SJCRH30 (cell line): ENCODE data around the gene TMEM219. TPM values are rescaled to one million over a fixed set of nuclear protein-coding genes. Genes with fewer than 3 reads are reported as not detected.

Experiments
- DNase-seq, 2 experiments: peaks; one replicate each; pipeline ENCODE4 v3.0.0-alpha.2; 2015 to 2020
- H3K27ac ChIP-seq: fragments of 250-450 bp; sonication (Bioruptor Pico); 2 replicates; pipeline ENCODE4 v1.5.1; 2020; ENCODE audit warnings: mild to moderate bottlenecking, moderate library complexity
- H3K27me3 ChIP-seq: fragments of 250-450 bp; sonication (Bioruptor Pico); 2 replicates; pipeline ENCODE4 v1.5.1; 2020; ENCODE audit warnings: mild to moderate bottlenecking, moderate library complexity
- H3K36me3 ChIP-seq: fragments of 250-450 bp; sonication (Bioruptor Pico); 2 replicates; pipeline ENCODE4 v1.5.1; 2020; ENCODE audit warnings: mild to moderate bottlenecking, moderate library complexity
- H3K4me1 ChIP-seq: fragments of 250-450 bp; sonication (Bioruptor Pico); 2 replicates; pipeline ENCODE4 v1.5.1; 2020; ENCODE audit warnings: mild to moderate bottlenecking, moderate library complexity
- H3K4me3 ChIP-seq: fragments of 250-450 bp; sonication (Bioruptor Pico); 2 replicates; pipeline ENCODE4 v1.5.1; 2020; ENCODE audit warnings: mild to moderate bottlenecking, moderate library complexity
- H3K9me3 ChIP-seq: fragments of 250-450 bp; sonication (Bioruptor Pico); replicated peaks from 2 replicates; pipeline ENCODE4 v1.5.1; 2020; ENCODE audit warnings: mild to moderate bottlenecking, moderate library complexity
- total RNA-seq: library from RNA; depleted of rRNA; stranded (reverse); fragments of >200 nt; shearing (Covaris generic); gene quantifications from 2 replicates; pipeline ENCODE4 v1.2.3, GENCODE V29; 2014

The TMEM219 gene
- total RNA-seq, 1 experiment from 2014 or later: 29.8 TPM

DNA sequence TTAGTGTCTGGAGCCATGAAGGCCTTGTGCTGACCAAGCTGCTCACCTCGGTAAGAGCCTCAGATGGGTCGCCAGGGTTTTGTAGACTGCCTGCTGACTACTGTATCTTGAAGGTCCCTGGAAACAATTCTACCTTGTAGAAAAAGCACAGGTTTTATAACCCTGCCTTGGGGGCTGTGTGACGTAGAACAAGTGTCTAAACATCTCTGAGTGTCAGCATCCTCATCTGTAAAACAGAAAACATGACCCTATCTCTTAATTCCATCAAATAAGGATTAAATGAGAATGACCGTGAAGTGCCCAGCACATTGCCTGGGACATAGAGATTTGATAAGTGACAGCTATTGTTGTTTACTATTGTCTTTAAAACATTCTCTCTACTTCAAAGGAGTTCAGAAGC, 6.3 kb downstream of the TMEM219 start:
- H3K4me1 ChIP-seq: no peaks in the 10 kb centered on the region
- H3K36me3 ChIP-seq: no peaks in the 10 kb centered on the region
- peaks cover 4% of the 10 kb centered on the region; the same call in 1 of the 2 replicates for H3K9me3 ChIP-seq
- no peaks in the 10 kb centered on the region for H3K27me3 ChIP-seq
- no peak overlapping the region for H3K27ac ChIP-seq
- DNase-seq: no peak
- H3K4me3 ChIP-seq: no peak overlapping the region

GRCh38 chr16:29971304-29971703, 9.4 kb downstream of the TMEM219 start:
- DNase-seq: no peak

DNA sequence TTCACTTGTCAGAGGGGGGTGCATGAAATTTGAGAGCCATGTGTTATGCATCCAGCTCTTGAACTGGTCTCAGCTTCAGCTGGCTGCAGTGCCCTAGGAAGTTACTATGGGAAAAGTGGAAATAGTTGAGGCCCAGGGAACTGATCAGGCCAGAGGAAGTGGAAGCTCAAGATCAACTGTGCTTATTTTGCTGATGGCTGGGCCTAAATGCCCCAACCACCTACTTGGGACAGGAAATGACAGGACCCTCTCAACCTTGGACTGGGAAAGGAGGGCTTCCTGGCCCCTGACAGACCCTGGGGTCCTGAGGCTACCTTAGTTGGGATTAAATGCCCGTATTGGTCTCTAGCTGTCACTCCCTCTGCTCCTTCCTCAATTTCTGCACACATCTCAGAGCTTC, 10.6 kb downstream of the TMEM219 start:
- Histone ChIP-seq H3K4me1 (0 out of 2 replicates have a peak, but pooled peaks cover 3% of the 10 kb centered on the region), H3K27me3 (no peaks in the 10 kb centered on the region), H3K9me3 (peaks cover 4% of the 10 kb centered on the region; the same call in 1 of the 2 replicates), H3K27ac (no peak overlapping the region), H3K4me3 (no peak overlapping the region), H3K36me3 (no peaks in the 10 kb centered on the region; the same call in 1 of the 2 replicates)
- no peak for DNase-seq

More at GRCh38 chr16:29971304-29971703, 9.4 kb downstream of the TMEM219 start:
- no peak overlapping the region for H3K27ac ChIP-seq
- no peaks in the 10 kb centered on the region for H3K27me3 ChIP-seq
- H3K4me3 ChIP-seq: no peak overlapping the region
- peaks cover 4% of the 10 kb centered on the region; the same call in 1 of the 2 replicates for H3K9me3 ChIP-seq
- H3K4me1 ChIP-seq: 0 out of 2 replicates have a peak, but pooled peaks cover 3% of the 10 kb centered on the region
- no peaks in the 10 kb centered on the region for H3K36me3 ChIP-seq

- peaks cover under 1% of the 10 kb centered on the region for H3K36me3 ChIP-seq
- no peak overlapping the region for H3K4me3 ChIP-seq
- no peaks in the 10 kb centered on the region for H3K27me3 ChIP-seq
- peaks cover 4% of the 10 kb centered on the region; the same call in 1 of the 2 replicates for H3K9me3 ChIP-seq
- H3K27ac ChIP-seq: no peak overlapping the region
- DNase-seq: no peak
- H3K4me1 ChIP-seq: 0 out of 2 replicates have a peak, but pooled peaks cover 3% of the 10 kb centered on the region
Measured at GRCh38 chr16:29972992-29973383, 11.1 kb downstream of the TMEM219 start.

DNA sequence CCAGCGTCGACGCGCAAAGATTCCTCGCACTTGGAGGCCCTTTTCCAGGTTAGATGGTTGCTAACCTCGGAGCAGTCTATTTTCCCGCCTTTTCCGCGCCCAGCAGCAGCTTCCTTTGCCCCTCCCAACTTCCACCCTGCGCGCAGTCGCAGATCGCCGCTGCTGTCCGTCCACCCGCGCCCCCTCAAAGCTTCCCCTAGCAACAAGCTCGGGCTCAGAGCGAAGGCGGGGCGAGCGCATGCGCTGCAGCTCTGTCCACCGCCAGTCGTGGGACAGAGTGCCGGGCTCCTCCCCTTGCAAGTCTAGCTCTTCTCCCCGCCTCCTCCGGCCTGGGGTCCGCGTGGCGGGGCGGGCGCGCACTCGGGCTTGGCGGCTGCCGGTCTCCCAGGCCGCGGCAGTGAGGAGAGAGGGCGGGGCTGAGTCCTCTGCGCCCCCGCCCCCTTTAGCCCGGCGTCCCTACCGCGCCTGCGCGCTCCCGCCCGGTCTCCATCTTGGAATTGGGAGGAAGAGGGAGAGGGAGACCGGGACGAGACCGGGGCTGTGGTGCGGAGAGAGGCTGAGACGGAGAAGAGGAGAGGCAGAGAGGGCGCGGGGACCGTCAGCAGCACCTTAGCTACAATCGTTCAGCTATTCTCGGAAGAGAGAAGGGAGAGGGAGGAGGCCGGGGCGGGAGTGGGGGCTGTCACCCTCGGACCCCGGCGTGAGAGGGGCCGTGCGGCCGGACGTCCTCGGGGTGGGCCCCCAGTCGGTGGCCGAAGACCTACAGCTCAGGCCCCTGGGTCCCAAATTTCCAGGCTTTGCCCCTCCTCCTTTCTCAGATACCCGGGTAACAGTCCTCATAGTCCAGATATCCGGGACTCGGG, 11.7 kb downstream of the TMEM219 start, which contains the start of gene TAOK2:
Gene TAOK2 (plus strand): TSS at position 485 of the 863 bp plus-strand sequence. CDS start 3,905 bp downstream, outside the sequence.
- H3K4me1 ChIP-seq: 0 out of 2 replicates have a peak, but pooled peaks cover 3% of the 10 kb centered on the region
- DNase-seq: peak; percentile 98 to 99
- H3K36me3 ChIP-seq: peaks cover 6% of the 10 kb centered on the region
- peak within 1 kb of the TSS; percentile 76 for H3K4me3 ChIP-seq
- peaks cover 4% of the 10 kb centered on the region; the same call in 1 of the 2 replicates for H3K9me3 ChIP-seq
- H3K27me3 ChIP-seq: no peaks in the 10 kb centered on the region
- peak within 1 kb of the TSS; percentile 38 for H3K27ac ChIP-seq

- H3K4me3 ChIP-seq: peak overlapping the region; percentile 76
- no peak for DNase-seq
- H3K36me3 ChIP-seq: peaks cover 10% of the 10 kb centered on the region
- peaks cover 4% of the 10 kb centered on the region; the same call in 1 of the 2 replicates for H3K9me3 ChIP-seq
- no peaks in the 10 kb centered on the region for H3K27me3 ChIP-seq
- H3K4me1 ChIP-seq: 0 out of 2 replicates have a peak, but pooled peaks cover 3% of the 10 kb centered on the region
- H3K27ac ChIP-seq: peak overlapping the region; percentile 38
Measured at GRCh38 chr16:29974291-29975133, 12.6 kb downstream of the TMEM219 start.

DNA sequence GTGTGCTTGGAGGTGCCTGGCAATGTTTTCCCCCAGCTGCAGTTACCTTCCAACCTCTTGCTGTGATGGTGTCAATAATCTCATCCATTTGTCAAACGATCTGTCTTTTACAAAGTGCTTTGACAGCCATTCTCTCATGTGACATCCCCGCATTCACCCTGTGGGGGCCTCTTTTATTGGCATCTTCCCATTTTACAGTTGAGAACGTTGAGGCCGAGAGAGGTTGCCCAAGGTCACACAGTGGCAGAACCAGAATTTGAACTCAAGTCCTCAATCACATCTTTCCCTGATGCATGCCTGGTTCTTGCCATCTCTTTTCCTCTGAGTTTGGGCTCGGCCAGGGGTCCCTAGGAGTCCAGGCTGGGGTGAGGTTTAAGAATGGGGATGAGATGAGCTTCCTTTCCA, 13.3 kb downstream of the TMEM219 start:
- Histone ChIP-seq H3K36me3 (peaks cover 17% of the 10 kb centered on the region), H3K27ac (no peak overlapping the region), H3K27me3 (no peaks in the 10 kb centered on the region), H3K4me1 (0 out of 2 replicates have a peak, but pooled peaks cover 3% of the 10 kb centered on the region), H3K9me3 (peaks cover 4% of the 10 kb centered on the region; the same call in 1 of the 2 replicates), H3K4me3 (peak overlapping the region; percentile 76)
- DNase-seq: no peak

GRCh38 chr16:29975811-29976511, 14.1 kb downstream of the TMEM219 start:
- Histone ChIP-seq H3K4me1 (0 out of 2 replicates have a peak, but pooled peaks cover 3% of the 10 kb centered on the region), H3K4me3 (no peak overlapping the region), H3K27ac (no peak overlapping the region), H3K27me3 (no peaks in the 10 kb centered on the region), H3K36me3 (peaks cover 18% of the 10 kb centered on the region), H3K9me3 (peaks cover 4% of the 10 kb centered on the region; the same call in 1 of the 2 replicates)
- DNase-seq: no peak

GRCh38 chr16:29977063-29977825, 15.4 kb downstream of the TMEM219 start:
- DNase-seq: no peak
- Histone ChIP-seq H3K4me3 (no peak overlapping the region), H3K4me1 (0 out of 2 replicates have a peak, but pooled peaks cover 3% of the 10 kb centered on the region), H3K27ac (no peak overlapping the region), H3K36me3 (peaks cover 23% of the 10 kb centered on the region), H3K9me3 (peaks cover 4% of the 10 kb centered on the region; the same call in 1 of the 2 replicates), H3K27me3 (no peaks in the 10 kb centered on the region)

DNA sequence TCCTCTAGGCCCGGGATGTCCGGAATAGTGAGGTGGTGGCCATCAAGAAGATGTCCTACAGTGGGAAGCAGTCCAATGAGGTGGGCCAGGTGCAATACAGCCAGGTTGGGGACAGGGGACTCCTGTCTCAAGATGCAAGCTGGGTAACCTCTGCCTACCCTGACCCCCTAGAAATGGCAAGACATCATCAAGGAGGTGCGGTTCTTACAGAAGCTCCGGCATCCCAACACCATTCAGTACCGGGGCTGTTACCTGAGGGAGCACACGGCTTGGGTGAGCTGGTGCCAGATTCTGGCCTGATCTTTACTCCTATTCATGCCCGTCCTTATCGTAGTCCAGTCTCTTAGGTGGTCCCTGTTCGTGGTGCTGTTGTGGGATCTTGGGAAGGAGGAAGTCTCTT, 16.2 kb downstream of the TMEM219 start:
- no peaks in the 10 kb centered on the region for H3K27me3 ChIP-seq
- 0 out of 2 replicates have a peak, but pooled peaks cover under 1% of the 10 kb centered on the region for H3K9me3 ChIP-seq
- H3K27ac ChIP-seq: no peak overlapping the region
- DNase-seq: no peak
- no peak overlapping the region for H3K4me3 ChIP-seq
- peaks cover 25% of the 10 kb centered on the region for H3K36me3 ChIP-seq
- H3K4me1 ChIP-seq: 0 out of 2 replicates have a peak, but pooled peaks cover 3% of the 10 kb centered on the region

- DNase-seq: no peak
- no peak overlapping the region for H3K27ac ChIP-seq
- no peak overlapping the region for H3K4me3 ChIP-seq
- H3K4me1 ChIP-seq: 0 out of 2 replicates have a peak, but pooled peaks cover 3% of the 10 kb centered on the region
- H3K27me3 ChIP-seq: no peaks in the 10 kb centered on the region
- no peaks in the 10 kb centered on the region for H3K9me3 ChIP-seq
- H3K36me3 ChIP-seq: peaks cover 27% of the 10 kb centered on the region
Measured at GRCh38 chr16:29978564-29979270, 16.8 kb downstream of the TMEM219 start.

DNA sequence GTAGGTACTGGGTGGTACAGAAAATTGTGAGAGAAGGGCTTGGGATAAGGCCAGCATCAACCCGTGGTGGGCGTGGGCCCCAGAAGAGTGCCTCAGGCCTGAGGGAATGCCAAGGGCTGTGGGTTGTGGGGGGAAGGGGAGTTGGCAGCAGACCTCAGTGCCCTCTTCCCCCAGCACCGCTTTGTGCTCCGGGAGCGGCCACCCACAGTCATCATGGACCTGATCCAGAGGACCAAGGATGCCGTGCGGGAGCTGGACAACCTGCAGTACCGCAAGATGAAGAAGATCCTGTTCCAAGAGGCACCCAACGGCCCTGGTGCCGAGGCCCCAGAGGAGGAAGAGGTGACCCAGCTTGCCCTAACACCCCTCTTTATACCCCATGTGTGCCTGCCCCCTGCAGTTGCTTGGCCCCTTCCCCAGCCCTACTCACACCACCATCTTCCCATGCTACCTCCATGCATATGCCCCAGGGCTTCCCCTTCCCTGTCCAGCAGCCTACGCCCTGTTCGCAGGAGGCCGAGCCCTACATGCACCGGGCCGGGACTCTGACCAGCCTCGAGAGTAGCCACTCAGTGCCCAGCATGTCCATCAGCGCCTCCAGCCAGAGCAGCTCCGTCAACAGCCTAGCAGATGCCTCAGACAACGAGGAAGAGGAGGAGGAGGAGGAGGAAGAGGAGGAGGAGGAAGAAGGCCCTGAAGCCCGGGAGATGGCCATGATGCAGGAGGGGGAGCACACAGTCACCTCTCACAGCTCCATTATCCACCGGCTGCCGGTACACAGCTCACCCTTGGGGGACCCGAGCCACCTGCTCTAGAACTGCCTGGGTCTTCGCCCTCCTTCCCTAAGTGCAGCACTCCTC, 20.9 kb downstream of the TMEM219 start:
- Histone ChIP-seq H3K36me3 (peaks cover 42% of the 10 kb centered on the region), H3K4me3 (no peak overlapping the region), H3K27ac (no peak overlapping the region), H3K9me3 (no peaks in the 10 kb centered on the region), H3K4me1 (no peaks in the 10 kb centered on the region), H3K27me3 (no peaks in the 10 kb centered on the region)
- no peak for DNase-seq
